Left ventricle myocardium inferior (tissue), 1 donor: ENCODE data around the gene CABLES2. TPM values are rescaled to one million over a fixed set of nuclear protein-coding genes. Genes with fewer than 3 reads are reported as not detected.

Source experiments
- DNase-seq: peaks from one replicate; pipeline ENCODE4 v3.0.0-alpha.2; 2020
- H3K27ac ChIP-seq: fragments of 200-600 bp; replicated peaks from 2 replicates; pipeline ENCODE4 v1.8.0; 2021
- H3K27me3 ChIP-seq: fragments of 200-600 bp; 2 replicates; pipeline ENCODE4 v1.8.0; 2021; ENCODE audit warnings: low read depth
- H3K36me3 ChIP-seq: fragments of 200-600 bp; 2 replicates; pipeline ENCODE4 v1.8.0; 2021
- H3K4me1 ChIP-seq: fragments of 200-600 bp; 2 replicates; pipeline ENCODE4 v1.8.0; 2021
- H3K4me3 ChIP-seq: fragments of 200-600 bp; 2 replicates; pipeline ENCODE4 v1.8.0; 2021; ENCODE audit warnings: mild to moderate bottlenecking, moderate library complexity
- H3K9me3 ChIP-seq: fragments of 200-600 bp; replicated peaks from 2 replicates; pipeline ENCODE4 v1.8.0; 2021
- intact Hi-C: fragments of 100-400 bp; cut with micrococcal nuclease; formaldehyde crosslinking; loops from one replicate; pipeline ENCODE4 v1.11.0; 2022
- total RNA-seq: library from RNA; stranded (reverse); fragmentation: NEBNext Ultra II Directional; extraction: Animal tissue kit (Norgen Biotek cat#: 25700); gene quantifications from one replicate; pipeline ENCODE4 v1.2.1, GENCODE V29; 2021
- TF ChIP-seq, protein P1 (sequence below): fragments of 200-600 bp; IDR thresholded peaks from 2 replicates; pipeline ENCODE4 v1.8.0; 2021; ENCODE audit warnings: antibody characterized with exemption, mild to moderate bottlenecking, borderline replicate concordance
- donor health status: DM: no; HTN: yes; CAD: no; lungs with severe emphysema.

Gene CABLES2
- total RNA-seq, 1 donor from 2014 or later = 12.0 TPM

DNA sequence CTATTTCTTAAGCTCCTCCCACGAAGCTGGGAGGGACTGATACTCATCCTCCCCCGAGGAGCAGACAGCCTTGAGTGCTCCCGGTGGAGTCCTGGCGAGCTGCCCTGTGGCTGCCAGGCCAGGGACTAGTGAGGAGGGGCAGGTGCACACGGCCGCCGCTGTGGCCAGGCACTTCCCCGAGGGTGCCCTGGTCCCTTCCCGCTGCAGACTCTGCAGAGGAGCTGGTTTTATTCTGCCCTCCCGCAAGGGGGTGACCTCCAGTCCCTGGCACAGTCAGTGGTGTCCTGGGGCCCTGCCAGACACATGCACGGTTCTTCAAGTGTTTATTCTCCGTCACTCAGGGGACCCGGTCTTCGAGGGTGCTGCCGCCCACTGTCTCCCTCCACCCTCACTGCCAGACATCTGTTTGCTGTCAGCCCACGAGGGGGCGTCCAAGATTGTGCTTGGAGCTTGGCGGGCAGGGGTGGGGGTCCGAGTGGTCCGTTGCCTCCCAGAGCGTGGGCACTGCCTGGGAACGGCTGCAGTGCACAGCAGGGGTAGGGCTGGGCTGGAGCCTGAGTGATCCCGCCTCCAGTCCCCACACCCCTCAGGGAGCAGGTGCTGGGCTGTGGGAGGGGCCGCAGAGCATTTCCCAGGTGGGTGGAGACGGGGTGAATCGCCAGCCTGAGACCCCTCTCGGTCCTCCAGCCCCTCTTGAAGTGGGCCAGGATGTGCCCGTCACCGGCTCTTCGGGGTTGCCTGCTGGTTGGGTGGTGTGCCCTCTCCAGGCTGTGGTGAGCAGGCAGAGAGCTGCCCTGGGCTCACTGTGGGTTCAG lies 3.1 kb upstream of the CABLES2 start:
- no peak overlapping the region for H3K4me3 ChIP-seq
- peaks cover 6% of the 10 kb centered on the region for H3K27me3 ChIP-seq
- no peaks in the 10 kb centered on the region for H3K9me3 ChIP-seq
- no peak overlapping the region for H3K27ac ChIP-seq
- TF ChIP-seq, protein P1, sequence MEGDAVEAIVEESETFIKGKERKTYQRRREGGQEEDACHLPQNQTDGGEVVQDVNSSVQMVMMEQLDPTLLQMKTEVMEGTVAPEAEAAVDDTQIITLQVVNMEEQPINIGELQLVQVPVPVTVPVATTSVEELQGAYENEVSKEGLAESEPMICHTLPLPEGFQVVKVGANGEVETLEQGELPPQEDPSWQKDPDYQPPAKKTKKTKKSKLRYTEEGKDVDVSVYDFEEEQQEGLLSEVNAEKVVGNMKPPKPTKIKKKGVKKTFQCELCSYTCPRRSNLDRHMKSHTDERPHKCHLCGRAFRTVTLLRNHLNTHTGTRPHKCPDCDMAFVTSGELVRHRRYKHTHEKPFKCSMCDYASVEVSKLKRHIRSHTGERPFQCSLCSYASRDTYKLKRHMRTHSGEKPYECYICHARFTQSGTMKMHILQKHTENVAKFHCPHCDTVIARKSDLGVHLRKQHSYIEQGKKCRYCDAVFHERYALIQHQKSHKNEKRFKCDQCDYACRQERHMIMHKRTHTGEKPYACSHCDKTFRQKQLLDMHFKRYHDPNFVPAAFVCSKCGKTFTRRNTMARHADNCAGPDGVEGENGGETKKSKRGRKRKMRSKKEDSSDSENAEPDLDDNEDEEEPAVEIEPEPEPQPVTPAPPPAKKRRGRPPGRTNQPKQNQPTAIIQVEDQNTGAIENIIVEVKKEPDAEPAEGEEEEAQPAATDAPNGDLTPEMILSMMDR = peak; percentile 66
- peak; percentile 43 for DNase-seq
- intact Hi-C loops = no loop called here
- H3K36me3 ChIP-seq = no peaks in the 10 kb centered on the region
- peaks cover 34% of the 10 kb centered on the region for H3K4me1 ChIP-seq

DNA sequence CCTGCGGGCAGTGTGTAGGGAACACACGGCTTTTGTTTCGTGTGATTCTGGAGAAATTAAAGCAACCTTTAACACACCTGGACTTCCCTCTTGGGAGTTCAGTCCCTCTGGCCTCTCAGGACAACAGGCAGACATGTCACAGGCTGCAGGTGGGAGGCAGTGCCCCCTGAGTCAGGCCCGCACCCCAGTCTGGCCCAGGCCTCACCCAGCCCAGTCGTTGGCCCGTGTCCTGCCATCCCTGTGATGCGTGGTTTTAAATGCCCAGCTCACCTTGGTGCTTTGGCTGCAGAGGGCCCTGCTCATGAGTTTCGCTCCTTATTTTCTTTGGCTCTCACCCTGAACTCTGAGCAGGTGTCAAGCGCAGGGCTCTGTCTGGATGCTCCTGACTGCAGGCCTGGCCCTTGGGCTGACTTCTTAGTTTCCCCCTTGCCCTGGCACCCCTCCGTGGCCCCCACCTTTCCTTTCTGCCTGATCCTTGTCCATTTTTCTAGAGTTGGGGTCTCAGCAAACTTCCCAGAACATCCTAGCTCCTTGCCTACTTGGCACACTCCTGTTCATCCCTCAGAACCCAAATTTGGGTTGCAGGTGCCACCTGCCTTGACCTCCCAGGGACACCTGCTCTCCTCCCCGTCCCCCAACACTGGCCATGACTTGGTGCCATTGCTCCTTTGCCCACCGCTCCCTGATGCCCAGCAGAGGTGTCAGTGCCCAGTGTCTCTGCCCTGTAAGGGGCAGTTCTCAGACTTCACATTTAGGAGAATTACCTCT lies 2.2 kb upstream of the CABLES2 start:
- TF ChIP-seq, protein P1 = no peak

DNA sequence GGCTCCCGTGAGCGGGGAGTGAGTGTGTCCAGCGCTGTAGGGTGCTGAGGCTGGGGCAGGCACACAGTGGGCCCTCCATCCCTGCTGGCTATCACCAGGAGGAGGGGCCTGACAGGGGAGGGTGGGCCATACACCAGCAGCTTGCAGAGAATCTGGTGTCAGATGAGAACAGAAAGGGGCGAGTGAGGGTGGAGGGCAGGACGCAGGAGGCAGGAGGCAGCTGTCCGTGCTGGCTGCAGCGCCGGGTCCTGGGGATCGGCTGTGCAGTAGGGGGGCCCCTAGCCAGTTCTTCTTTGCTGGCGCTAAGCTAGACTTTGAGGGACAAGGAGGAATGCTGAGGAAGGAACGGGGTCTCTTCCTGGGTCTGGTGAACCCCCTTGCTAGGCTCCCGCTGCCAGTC lies 1.6 kb upstream of the CABLES2 start:
- H3K4me3 ChIP-seq = no peak overlapping the region
- H3K27ac ChIP-seq = no peak overlapping the region
- no peaks in the 10 kb centered on the region for H3K9me3 ChIP-seq
- TF ChIP-seq, protein P1 = no peak
- no peak for DNase-seq
- H3K4me1 ChIP-seq = peaks cover 38% of the 10 kb centered on the region
- no peaks in the 10 kb centered on the region for H3K36me3 ChIP-seq
- intact Hi-C loops = no loop called here
- H3K27me3 ChIP-seq = no peaks in the 10 kb centered on the region

More for the DNA sequence above, 2.2 kb upstream of the CABLES2 start:
- H3K9me3 ChIP-seq = no peaks in the 10 kb centered on the region
- no peaks in the 10 kb centered on the region for H3K36me3 ChIP-seq
- H3K4me3 ChIP-seq = no peak overlapping the region
- intact Hi-C loops = no loop called here
- H3K27ac ChIP-seq = no peak overlapping the region
- H3K4me1 ChIP-seq = peaks cover 38% of the 10 kb centered on the region
- no peak for DNase-seq
- no peaks in the 10 kb centered on the region for H3K27me3 ChIP-seq

DNA sequence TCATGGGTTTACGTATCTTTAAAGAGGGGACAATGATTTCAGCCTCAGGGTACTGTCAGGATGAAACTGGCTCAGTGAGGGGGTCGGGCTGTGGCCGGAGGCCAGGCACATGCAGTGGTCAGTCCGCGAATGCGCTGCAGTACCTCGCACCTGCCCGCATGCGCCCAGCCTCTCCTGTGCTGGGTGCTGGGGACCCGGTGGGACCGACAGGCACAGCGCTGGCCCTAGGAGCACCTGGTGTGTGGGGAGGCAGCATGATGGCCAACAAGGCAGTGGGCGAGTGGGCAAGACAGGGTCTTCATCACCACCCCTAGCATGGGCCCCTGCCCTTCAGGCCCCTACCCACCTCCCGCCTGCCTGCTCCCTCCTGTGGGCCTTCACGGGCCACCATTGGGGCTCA lies 970 bp upstream of the CABLES2 start:
- TF ChIP-seq, protein P1 = no peak
- no peak overlapping the region for H3K27ac ChIP-seq
- H3K4me1 ChIP-seq = peaks cover 38% of the 10 kb centered on the region
- intact Hi-C loops = no loop called here
- no peak for DNase-seq
- H3K4me3 ChIP-seq = no peak overlapping the region
- H3K9me3 ChIP-seq = no peaks in the 10 kb centered on the region
- H3K27me3 ChIP-seq = no peaks in the 10 kb centered on the region
- H3K36me3 ChIP-seq = no peaks in the 10 kb centered on the region

DNA sequence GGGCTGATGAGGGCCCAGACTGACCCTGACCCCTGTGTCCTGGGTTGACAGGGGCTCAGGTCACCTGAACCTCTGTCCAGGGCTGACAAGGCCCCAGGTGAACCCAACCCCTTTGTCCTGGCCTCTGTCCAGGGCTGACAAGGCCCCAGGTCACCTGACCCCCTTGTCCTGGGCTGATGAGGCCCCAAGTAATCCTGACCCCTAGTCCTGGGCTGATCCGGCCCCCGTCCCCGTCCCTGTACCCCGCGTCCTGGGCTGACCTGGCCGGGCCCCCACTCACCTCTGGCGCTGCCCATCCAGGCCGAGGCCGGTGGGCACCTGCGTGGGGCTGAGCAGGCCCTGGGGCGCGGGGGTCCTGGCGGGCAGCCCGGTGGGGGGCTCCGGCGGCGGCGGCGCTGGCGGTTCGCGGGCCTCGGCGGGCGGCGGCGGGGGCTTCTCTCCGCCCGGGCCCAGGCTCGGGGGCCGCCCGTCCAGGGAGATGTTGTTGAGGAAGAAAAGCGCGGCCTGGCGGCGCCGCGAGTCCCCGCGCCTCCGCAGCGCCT lies 379 bp downstream of the CABLES2 start:
- peak overlapping the region; percentile 76 for H3K27ac ChIP-seq
- intact Hi-C loops = no loop called here

More for the DNA sequence above, 379 bp downstream of the CABLES2 start:
- H3K27me3 ChIP-seq = no peaks in the 10 kb centered on the region
- H3K9me3 ChIP-seq = no peaks in the 10 kb centered on the region
- no peaks in the 10 kb centered on the region for H3K36me3 ChIP-seq
- TF ChIP-seq, protein P1 = no peak
- DNase-seq = no peak
- H3K4me1 ChIP-seq = peaks cover 38% of the 10 kb centered on the region
- H3K4me3 ChIP-seq = peak overlapping the region; percentile 78
